Smooth muscle cell of the pulmonary artery (primary cell): ENCODE data around the gene FMO1. TPM values are rescaled to one million over a fixed set of nuclear protein-coding genes. Genes with fewer than 3 reads are reported as not detected.

Experiments
- total RNA-seq: library from RNA; depleted of rRNA; stranded (reverse); fragments of >200 nt; gene quantifications from 2 replicates; pipeline ENCODE4 v1.2.3, GENCODE V29; 2014

Gene FMO1, protein sequence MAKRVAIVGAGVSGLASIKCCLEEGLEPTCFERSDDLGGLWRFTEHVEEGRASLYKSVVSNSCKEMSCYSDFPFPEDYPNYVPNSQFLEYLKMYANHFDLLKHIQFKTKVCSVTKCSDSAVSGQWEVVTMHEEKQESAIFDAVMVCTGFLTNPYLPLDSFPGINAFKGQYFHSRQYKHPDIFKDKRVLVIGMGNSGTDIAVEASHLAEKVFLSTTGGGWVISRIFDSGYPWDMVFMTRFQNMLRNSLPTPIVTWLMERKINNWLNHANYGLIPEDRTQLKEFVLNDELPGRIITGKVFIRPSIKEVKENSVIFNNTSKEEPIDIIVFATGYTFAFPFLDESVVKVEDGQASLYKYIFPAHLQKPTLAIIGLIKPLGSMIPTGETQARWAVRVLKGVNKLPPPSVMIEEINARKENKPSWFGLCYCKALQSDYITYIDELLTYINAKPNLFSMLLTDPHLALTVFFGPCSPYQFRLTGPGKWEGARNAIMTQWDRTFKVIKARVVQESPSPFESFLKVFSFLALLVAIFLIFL
- 0.43 TPM in 1 of 2 replicates, not detected in the other for total RNA-seq

GRCh38 chr1:171248302-171248701 lies at the start of gene FMO1:
Gene FMO1, plus strand, starts transcription at chr1:171248494. Its CDS starts 9,594 bp downstream, at chr1:171258088.

GRCh38 chr1:171313835-171314320 lies 65.6 kb downstream of the FMO1 start, which contains the start of gene FMO4:
Gene FMO4, plus strand, starts transcription at chr1:171314183. Its CDS starts 5,643 bp downstream, at chr1:171319826.

Other genes with a start within 250 kb of the FMO1 start
- gene FMO3, start 157.6 kb upstream of the FMO1 start, total RNA-seq: 0.43 and 1.2 TPM in 2 replicates
- 11.8 and 21.1 TPM in 2 replicates for gene FMO2, start 63.2 kb upstream of the FMO1 start, total RNA-seq
- gene FMO4, start 65.7 kb downstream of the FMO1 start, total RNA-seq: 2.4 and 2.6 TPM in 2 replicates
- 72.5 and 76.4 TPM in 2 replicates for gene PRRC2C, start 237.0 kb downstream of the FMO1 start, total RNA-seq